WTC11 (cell line): ENCODE results near the gene SNX30. TPM values are rescaled to one million over a fixed set of nuclear protein-coding genes. Genes with fewer than 3 reads are reported as not detected.

Experiments used
- ATAC-seq: fragments of 200-7000 bp; cut with Tn5 transposase; 2 replicates; pipeline ENCODE4 v1.10.0; 2021; ENCODE audit warnings: mild to moderate bottlenecking, moderate library complexity
- CTCF ChIA-PET: fragments of 300-600 bp; sonication (Branson Sonifier 250); formaldehyde crosslinking; loops from one replicate; lab custom pipeline; 2021; ENCODE audit warnings: antibody characterized with exemption; lab: Charles Lee
- POLR2A ChIA-PET: fragments of 350-600 bp; sonication (Branson Sonifier 250); formaldehyde crosslinking; loops from one replicate; lab custom pipeline; 2021; ENCODE audit warnings: antibody characterized with exemption; lab: Charles Lee
- DNase-seq: peaks from one replicate; pipeline ENCODE4 v3.0.0; 2021; ENCODE audit warnings: low spot score
- H3K27ac Mint-ChIP-seq: 2 replicates; pipeline ENCODE4 v1.8.0; 2021; ENCODE audit warnings: mixed read lengths
- H3K27me3 Mint-ChIP-seq: 2 replicates; pipeline ENCODE4 v1.8.0; 2021; ENCODE audit warnings: low read depth, mild to moderate bottlenecking, moderate library complexity, mixed read lengths
- H3K36me3 Mint-ChIP-seq: 2 replicates; pipeline ENCODE4 v1.8.0; 2021; ENCODE audit warnings: mixed read lengths
- H3K4me1 Mint-ChIP-seq: 2 replicates; pipeline ENCODE4 v1.8.0; 2022; ENCODE audit warnings: mixed read lengths
- H3K4me3 Mint-ChIP-seq: 2 replicates; pipeline ENCODE4 v1.8.0; 2021; ENCODE audit warnings: mild to moderate bottlenecking, moderate library complexity, mixed read lengths
- H3K9me3 Mint-ChIP-seq: 2 replicates; pipeline ENCODE4 v1.8.0; 2021; ENCODE audit warnings: mixed read lengths
- AR ChIP-seq: fragments of 250-450 bp; sonication (Bioruptor Pico); IDR thresholded peaks from 2 replicates; pipeline ENCODE4 v1.9.0; 2021; ENCODE audit warnings: mild to moderate bottlenecking
- ATF2 ChIP-seq: sonication (generic); formaldehyde crosslinking; IDR thresholded peaks from 2 replicates; pipeline ENCODE4 v1.8.1; 2022; ENCODE audit warnings: low read depth, missing genetic modification reagents, borderline replicate concordance
- E2F4 ChIP-seq: sonication (generic); formaldehyde crosslinking; IDR thresholded peaks from 2 replicates; pipeline ENCODE4 v1.8.1; 2022; ENCODE audit warnings: low read depth, mild to moderate bottlenecking, moderate library complexity, missing genetic modification reagents, borderline replicate concordance
- ERG ChIP-seq: fragments of 250-450 bp; sonication (Bioruptor Pico); IDR thresholded peaks from 2 replicates; pipeline ENCODE4 v1.8.0; 2021; ENCODE audit warnings: mild to moderate bottlenecking
- FOXP4 ChIP-seq: sonication (generic); formaldehyde crosslinking; IDR thresholded peaks from 2 replicates; pipeline ENCODE4 v1.8.0; 2022; ENCODE audit warnings: mild to moderate bottlenecking, missing genetic modification reagents
- HMGA2 ChIP-seq: fragments of 250-450 bp; sonication (Bioruptor Pico); IDR thresholded peaks from 2 replicates; pipeline ENCODE4 v1.4.0; 2021; ENCODE audit warnings: mild to moderate bottlenecking, moderate library complexity
- IRF2 ChIP-seq: sonication (generic); formaldehyde crosslinking; IDR thresholded peaks from 2 replicates; pipeline ENCODE4 v1.8.0; 2022; ENCODE audit warnings: low read depth, missing genetic modification reagents, borderline replicate concordance
- NFE2L1 ChIP-seq: sonication (generic); formaldehyde crosslinking; IDR thresholded peaks from 2 replicates; pipeline ENCODE4 v1.8.1; 2023; ENCODE audit warnings: missing genetic modification reagents
- OVOL2 ChIP-seq: fragments of 250-450 bp; sonication (Bioruptor Pico); IDR thresholded peaks from 2 replicates; pipeline ENCODE4 v1.9.0; 2021; ENCODE audit warnings: mild to moderate bottlenecking, borderline replicate concordance
- PREB ChIP-seq: sonication (generic); formaldehyde crosslinking; IDR thresholded peaks from 2 replicates; pipeline ENCODE4 v1.8.1; 2022; ENCODE audit warnings: mild to moderate bottlenecking, missing genetic modification reagents, moderate library complexity, borderline replicate concordance
- SP1 ChIP-seq: sonication (generic); formaldehyde crosslinking; conservative IDR thresholded peaks from 2 replicates; pipeline ENCODE4 v1.8.1; 2022; ENCODE audit warnings: missing genetic modification reagents
- TEAD1 ChIP-seq: sonication (generic); formaldehyde crosslinking; IDR thresholded peaks from 2 replicates; pipeline ENCODE4 v1.8.0; 2022; ENCODE audit warnings: mild to moderate bottlenecking, missing genetic modification reagents
- TEAD4 ChIP-seq: sonication (generic); formaldehyde crosslinking; IDR thresholded peaks from 2 replicates; pipeline ENCODE4 v1.8.0; 2022; ENCODE audit warnings: mild to moderate bottlenecking, missing genetic modification reagents
- ZBTB21 ChIP-seq: sonication (generic); formaldehyde crosslinking; IDR thresholded peaks from 2 replicates; pipeline ENCODE4 v1.8.1; 2023; ENCODE audit warnings: mild to moderate bottlenecking, missing genetic modification reagents, borderline replicate concordance
- ZNF317 ChIP-seq: sonication (generic); formaldehyde crosslinking; IDR thresholded peaks from 2 replicates; pipeline ENCODE4 v1.8.1; 2023; ENCODE audit warnings: low read depth, mild to moderate bottlenecking, moderate library complexity, missing genetic modification reagents, borderline replicate concordance
- ZNF532 ChIP-seq: fragments of 250-450 bp; sonication (Bioruptor Pico); IDR thresholded peaks from 2 replicates; pipeline ENCODE4 v1.9.0; 2021; ENCODE audit warnings: mild to moderate bottlenecking, borderline replicate concordance
- ZNF671 ChIP-seq: fragments of 250-450 bp; sonication (Bioruptor Pico); IDR thresholded peaks from 2 replicates; pipeline ENCODE4 v1.8.0; 2021; ENCODE audit warnings: mild to moderate bottlenecking
- total RNA-seq: library from RNA; stranded (reverse); gene quantifications from 3 replicates; pipeline ENCODE4 v1.2.3, GENCODE V29; 2021

The SNX30 gene
- total RNA-seq, 1 experiment from 2014 or later = 13.4 TPM

GRCh38 chr9:112836394-112836793, 85.8 kb downstream of the SNX30 start:
- H3K4me3 Mint-ChIP-seq = no peak overlapping the region
- H3K4me1 Mint-ChIP-seq = peaks cover 10% of the 10 kb centered on the region
- TF ChIP-seq TEAD1 (CRISPR knock-in tag) (no peak), HMGA2 (no peak), E2F4 (no peak), ATF2 (CRISPR knock-in tag) (no peak), PREB (CRISPR knock-in tag) (no peak), AR (no peak), IRF2 (CRISPR knock-in tag) (no peak), ZNF317 (CRISPR knock-in tag) (no peak), FOXP4 (no peak), ZNF671 (no peak), SP1 (CRISPR knock-in tag) (no peak), ERG (CRISPR knock-in tag) (no peak), ZBTB21 (CRISPR knock-in tag) (no peak), TEAD4 (CRISPR knock-in tag) (no peak), ZNF532 (no peak), NFE2L1 (no peak), OVOL2 (CRISPR knock-in tag) (no peak)
- H3K27me3 Mint-ChIP-seq = no peaks in the 10 kb centered on the region
- peak overlapping the region; percentile 47 for H3K27ac Mint-ChIP-seq
- H3K9me3 Mint-ChIP-seq = no peaks in the 10 kb centered on the region
- ChIA-PET CTCF (interaction anchor here (1.3 to 1.5 kb wide), 2 partner anchors 17 to 117 kb away, joined by 3 to 5 read pairs; no protein-coding TSS in a partner anchor), POLR2A (no interaction called here)
- peaks cover 29% of the 10 kb centered on the region for H3K36me3 Mint-ChIP-seq
- DNase-seq (no peak), ATAC-seq (no peak)
